Stimulated activated naive CD8-positive, alpha-beta T cell treated with anti-CD3 and anti-CD28 coated beads, Interleukin-15, Interleukin-2, amounts not matched to agents 100 ng/mL and 50 ng/mL, for 24 hours (primary cell): Measurements from ENCODE around the gene TMEM186.
"Not testable (repeated sequence)": the region's sequence is repeated elsewhere in the genome, so short reads cannot be mapped to it uniquely, and the experiment has no call there.

Experiments
- H3K27ac Mint-ChIP-seq: one replicate; pipeline ENCODE4 v1.8.0; 2021; ENCODE audit warnings: mild to moderate bottlenecking, mixed read lengths
- H3K27me3 Mint-ChIP-seq: one replicate; pipeline ENCODE4 v1.8.0; 2021; ENCODE audit warnings: mixed read lengths
- H3K36me3 Mint-ChIP-seq: one replicate; pipeline ENCODE4 v1.8.0; 2021; ENCODE audit warnings: low read depth, mixed read lengths
- H3K4me1 Mint-ChIP-seq: one replicate; pipeline ENCODE4 v1.8.0; 2021; ENCODE audit warnings: low read depth, mixed read lengths
- H3K4me3 Mint-ChIP-seq: one replicate; pipeline ENCODE4 v1.8.0; 2021; ENCODE audit warnings: mild to moderate bottlenecking, mixed read lengths
- H3K9me3 Mint-ChIP-seq: one replicate; pipeline ENCODE4 v1.8.0; 2021; ENCODE audit warnings: mixed read lengths

TMEM186 gene, protein sequence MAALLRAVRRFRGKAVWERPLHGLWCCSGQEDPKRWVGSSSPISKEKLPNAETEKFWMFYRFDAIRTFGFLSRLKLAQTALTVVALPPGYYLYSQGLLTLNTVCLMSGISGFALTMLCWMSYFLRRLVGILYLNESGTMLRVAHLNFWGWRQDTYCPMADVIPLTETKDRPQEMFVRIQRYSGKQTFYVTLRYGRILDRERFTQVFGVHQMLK

DNA sequence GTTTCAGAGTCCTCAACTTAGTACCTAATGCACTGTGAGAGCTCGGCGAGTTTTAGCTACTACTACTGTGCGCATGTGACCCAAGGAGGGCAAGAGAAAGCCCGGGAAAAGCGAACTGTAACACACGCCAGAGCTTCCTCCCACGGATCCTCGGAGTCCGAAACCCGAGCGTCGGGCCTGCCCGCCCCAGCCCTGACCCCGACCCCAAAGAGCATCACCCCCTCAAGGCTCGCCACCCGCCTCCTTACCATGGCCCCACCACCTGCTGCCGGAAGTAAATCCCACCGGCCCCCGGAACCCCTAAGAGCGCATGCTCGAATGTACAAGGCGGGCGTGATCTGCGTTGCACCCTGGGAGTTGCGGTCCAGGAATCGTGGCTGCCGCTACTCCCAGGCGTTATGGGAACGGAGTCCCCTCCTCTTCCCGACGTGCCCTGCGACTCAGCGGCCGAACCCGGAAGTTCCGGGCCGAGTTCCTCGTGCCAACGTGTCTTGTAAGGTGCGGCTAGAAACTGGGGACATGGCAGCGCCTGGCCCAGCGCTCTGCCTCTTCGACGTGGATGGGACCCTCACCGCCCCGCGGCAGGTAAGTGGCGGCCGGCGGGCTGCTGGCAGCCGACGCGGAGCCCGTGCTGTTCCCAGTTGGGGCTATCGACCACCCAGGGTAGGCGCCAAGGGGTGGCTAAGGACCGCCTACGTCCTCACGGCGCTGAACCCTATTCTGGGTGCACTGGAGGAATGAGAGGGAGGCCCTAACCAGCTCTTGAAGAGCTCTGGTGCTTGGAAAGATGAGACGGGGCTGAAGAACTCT, at the start of gene TMEM186, which contains the start of gene PMM2:
TSS of gene TMEM186 (minus strand) at position 276 of the 810 bp plus-strand sequence. CDS start at position 251, 25 bp downstream.
TSS of gene PMM2 (plus strand) at position 476 of the 810 bp plus-strand sequence. CDS start at position 520, 44 bp downstream.
- no peaks in the 10 kb centered on the region for H3K9me3 Mint-ChIP-seq
- no peaks in the 10 kb centered on the region for H3K27me3 Mint-ChIP-seq
- H3K4me1 Mint-ChIP-seq = peaks cover 57% of the 10 kb centered on the region
- H3K36me3 Mint-ChIP-seq = peaks cover 49% of the 10 kb centered on the region
- peak within 1 kb of the TSS; percentile 95 for H3K4me3 Mint-ChIP-seq
- H3K27ac Mint-ChIP-seq = peak within 1 kb of the TSS; percentile 91

DNA sequence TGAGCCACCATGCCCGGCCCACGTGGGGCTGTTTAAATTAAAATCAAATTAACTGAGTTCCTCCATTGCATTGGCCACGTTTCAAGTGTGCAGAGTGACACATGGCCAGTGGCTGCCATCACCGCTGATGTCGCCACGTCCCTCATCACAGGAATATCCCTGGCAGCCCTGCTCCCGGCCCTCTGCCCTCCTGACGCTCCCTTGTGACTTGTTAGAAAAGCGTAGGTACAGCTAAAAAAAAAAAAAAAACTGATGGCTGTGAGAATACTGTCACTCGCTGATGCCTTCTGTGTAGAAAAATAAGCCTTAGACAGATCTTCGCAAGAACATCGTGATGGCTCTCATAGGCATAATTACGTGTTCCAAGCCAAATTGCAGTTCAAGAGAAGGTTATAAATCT, 49.7 kb upstream of the TMEM186 start:
- no peak overlapping the region for H3K4me3 Mint-ChIP-seq
- H3K27me3 Mint-ChIP-seq = no peaks in the 10 kb centered on the region
- peaks cover 18% of the 10 kb centered on the region for H3K4me1 Mint-ChIP-seq
- H3K36me3 Mint-ChIP-seq = peaks cover 50% of the 10 kb centered on the region
- no peak overlapping the region for H3K27ac Mint-ChIP-seq
- no peaks in the 10 kb centered on the region for H3K9me3 Mint-ChIP-seq

DNA sequence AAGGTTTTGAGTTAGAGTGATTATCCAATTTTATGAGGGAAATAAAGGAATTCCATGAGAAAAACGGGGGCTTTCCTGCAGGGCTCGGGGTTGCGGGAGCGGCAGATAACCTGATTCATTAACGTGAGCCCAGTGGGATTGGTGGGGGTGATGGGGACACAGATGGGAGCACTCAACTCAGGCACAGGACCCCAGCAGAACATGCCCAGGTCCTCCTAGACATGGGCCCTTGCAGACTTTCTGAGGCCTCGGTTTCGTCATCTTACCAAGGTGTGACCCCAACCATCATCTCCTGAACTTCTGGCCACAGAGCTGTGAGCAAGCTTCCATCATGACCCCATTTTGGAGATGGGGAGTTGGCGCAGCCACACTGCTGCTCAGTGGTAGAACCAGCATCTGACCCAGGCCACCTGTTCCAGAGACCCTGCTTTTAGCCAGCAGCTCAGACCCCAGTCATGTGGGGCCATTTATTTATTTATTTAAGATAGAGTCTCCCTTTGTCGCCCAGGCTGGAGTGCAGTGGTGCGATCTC, 49.0 kb upstream of the TMEM186 start:
- Mint-ChIP-seq H3K36me3 (peaks cover 47% of the 10 kb centered on the region), H3K4me3 (no peak overlapping the region), H3K4me1 (peaks cover 18% of the 10 kb centered on the region), H3K27me3 (no peaks in the 10 kb centered on the region), H3K9me3 (no peaks in the 10 kb centered on the region), H3K27ac (no peak overlapping the region)

DNA sequence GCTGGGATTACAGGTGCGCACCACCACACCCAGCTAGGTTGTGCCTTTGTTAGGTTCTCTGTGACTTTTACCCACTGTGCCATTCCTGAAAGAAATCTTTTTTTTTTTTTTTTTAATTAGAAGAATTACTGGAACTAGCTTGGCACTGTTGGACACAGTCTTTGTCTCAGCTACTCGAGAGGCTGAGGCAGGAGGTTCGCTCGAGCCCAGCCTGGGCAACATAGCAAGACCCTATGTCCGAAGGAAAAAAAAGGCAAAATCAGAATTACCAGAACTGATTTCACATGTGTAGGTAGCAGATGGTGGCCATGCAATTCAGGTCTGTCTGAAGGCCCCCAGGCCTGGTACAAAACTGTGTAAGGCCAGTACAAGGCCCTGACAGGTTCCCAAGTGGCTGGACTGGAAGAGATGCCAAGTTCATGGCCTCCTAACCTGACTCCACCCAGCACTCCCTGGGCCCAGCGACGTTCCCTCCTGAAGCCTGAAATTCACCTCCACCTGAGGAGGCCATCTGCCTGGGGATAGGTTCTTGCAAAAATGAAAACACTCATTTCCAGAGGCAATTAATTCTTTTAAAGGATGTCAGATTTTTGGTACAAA, 48.4 kb upstream of the TMEM186 start:
- H3K4me3 Mint-ChIP-seq = no peak overlapping the region
- no peak overlapping the region for H3K27ac Mint-ChIP-seq
- H3K27me3 Mint-ChIP-seq = no peaks in the 10 kb centered on the region
- H3K9me3 Mint-ChIP-seq = no peaks in the 10 kb centered on the region
- H3K36me3 Mint-ChIP-seq = peaks cover 43% of the 10 kb centered on the region
- peaks cover 17% of the 10 kb centered on the region for H3K4me1 Mint-ChIP-seq

DNA sequence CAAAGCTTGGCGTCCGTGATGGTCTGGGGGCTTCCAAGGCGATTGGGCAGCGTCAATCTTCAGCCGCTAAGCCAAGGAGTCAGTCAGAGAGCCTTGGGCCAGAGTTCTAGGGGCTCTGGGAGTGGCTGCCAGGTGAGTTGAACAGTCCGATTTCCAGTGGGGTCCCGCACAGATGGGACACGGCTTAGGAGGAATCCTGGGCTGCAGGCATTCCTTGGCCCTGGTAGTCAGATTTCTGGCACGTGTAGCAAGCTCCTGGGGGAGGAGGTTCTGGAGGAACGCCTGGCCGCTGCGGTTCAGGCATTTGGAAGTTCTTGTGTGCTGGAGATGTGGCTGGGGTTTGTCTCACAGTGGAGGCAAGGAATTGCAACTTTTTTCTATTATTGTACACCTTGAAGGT, 45.9 kb upstream of the TMEM186 start:
- H3K27me3 Mint-ChIP-seq, H3K9me3 Mint-ChIP-seq, H3K4me3 Mint-ChIP-seq, H3K4me1 Mint-ChIP-seq, H3K27ac Mint-ChIP-seq: not testable (repeated sequence)
- H3K36me3 Mint-ChIP-seq = peaks cover 22% of the 10 kb centered on the region

DNA sequence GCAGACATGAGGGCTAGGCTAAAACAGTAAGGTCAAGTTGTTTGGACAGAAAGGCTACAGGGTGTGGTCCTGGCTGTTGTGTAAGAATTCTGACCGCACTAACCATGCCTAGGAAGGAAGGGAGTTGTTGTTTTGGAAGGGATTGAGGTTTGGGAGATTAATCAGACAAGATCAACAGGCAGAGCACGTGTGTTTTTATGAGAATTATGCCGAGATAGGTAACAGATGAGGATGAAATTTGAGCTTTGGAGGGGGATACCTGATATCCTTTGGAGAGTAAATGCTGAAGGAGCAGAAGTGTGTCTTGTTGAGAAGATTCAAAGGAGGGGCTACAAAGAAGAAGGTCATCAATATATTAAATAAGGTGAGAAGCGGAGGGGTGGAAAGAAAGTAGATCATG, 44.6 kb upstream of the TMEM186 start:
- not testable (repeated sequence) for H3K9me3 Mint-ChIP-seq, H3K4me1 Mint-ChIP-seq, H3K4me3 Mint-ChIP-seq, H3K27me3 Mint-ChIP-seq
- Mint-ChIP-seq H3K27ac (peak overlapping the region; percentile 4), H3K36me3 (peaks cover 22% of the 10 kb centered on the region)

DNA sequence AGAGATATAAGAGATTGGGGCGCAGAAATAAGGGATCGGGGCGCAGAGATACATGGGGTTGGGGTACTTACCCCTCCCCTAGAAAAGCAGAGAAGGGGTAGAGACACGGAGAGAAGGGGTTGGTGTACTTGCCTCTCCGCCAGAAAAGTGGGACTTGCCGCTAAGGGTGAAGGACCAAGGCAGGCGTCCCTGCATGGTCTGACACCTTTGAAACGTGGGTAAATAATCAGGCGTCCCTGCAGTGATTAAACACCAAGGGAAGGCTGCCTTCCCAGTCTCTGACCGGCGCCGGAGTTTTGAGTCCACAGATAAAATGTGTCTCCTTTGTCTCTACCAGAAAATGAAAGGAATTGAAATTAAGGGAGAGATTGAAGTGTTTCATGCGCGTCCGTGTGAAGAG, 40.2 kb upstream of the TMEM186 start:
- H3K4me1 Mint-ChIP-seq, H3K9me3 Mint-ChIP-seq, H3K4me3 Mint-ChIP-seq, H3K27ac Mint-ChIP-seq, H3K27me3 Mint-ChIP-seq: not testable (repeated sequence)
- H3K36me3 Mint-ChIP-seq = peaks cover 11% of the 10 kb centered on the region

DNA sequence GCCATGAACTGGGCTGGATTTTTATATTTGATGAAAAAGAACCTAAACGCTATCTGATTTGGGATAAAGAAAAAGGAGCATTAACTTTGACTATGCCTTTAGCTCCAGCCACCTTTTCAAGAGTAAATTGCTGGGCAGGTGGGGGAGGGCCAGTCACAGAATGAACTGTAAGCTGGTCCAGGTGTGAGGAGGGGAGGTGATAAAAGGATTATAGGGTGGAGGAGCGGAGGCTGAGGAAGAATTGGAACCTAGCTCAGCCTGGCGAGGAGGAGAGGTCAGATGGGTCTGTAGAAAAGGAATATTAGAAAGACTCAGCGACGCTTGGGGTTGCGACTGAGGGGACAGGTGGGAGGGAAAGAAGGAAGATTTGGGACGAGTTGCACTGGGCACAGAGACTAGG, 39.4 kb upstream of the TMEM186 start:
- peaks cover 10% of the 10 kb centered on the region for H3K4me1 Mint-ChIP-seq
- not testable (repeated sequence) for H3K4me3 Mint-ChIP-seq, H3K27me3 Mint-ChIP-seq, H3K27ac Mint-ChIP-seq, H3K9me3 Mint-ChIP-seq
- H3K36me3 Mint-ChIP-seq = peaks cover 14% of the 10 kb centered on the region

DNA sequence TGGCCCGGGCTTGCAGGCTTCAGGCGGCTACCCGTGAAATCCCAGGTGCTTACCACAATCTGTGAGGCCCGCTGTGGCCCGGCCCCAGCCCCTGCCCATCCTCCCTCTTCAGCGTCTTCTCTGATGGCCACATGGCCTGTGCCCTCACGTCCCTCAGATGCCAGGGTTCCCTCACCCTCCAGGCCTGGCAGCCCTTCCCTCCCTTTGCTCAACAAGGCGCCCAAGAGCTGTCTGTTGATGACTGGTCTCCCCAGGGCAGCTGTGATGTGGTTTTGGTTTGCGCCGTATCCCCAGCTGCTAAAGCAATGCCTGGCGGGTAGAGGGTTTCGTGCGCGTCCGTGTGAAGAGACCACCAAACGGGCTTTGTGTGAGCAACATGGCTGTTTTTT, 35.3 kb upstream of the TMEM186 start:
- H3K27ac Mint-ChIP-seq = peak overlapping the region; percentile 11
- H3K27me3 Mint-ChIP-seq = no peaks in the 10 kb centered on the region
- H3K36me3 Mint-ChIP-seq = peaks cover 54% of the 10 kb centered on the region
- peaks cover 10% of the 10 kb centered on the region for H3K4me1 Mint-ChIP-seq
- no peaks in the 10 kb centered on the region for H3K9me3 Mint-ChIP-seq
- no peak overlapping the region for H3K4me3 Mint-ChIP-seq

DNA sequence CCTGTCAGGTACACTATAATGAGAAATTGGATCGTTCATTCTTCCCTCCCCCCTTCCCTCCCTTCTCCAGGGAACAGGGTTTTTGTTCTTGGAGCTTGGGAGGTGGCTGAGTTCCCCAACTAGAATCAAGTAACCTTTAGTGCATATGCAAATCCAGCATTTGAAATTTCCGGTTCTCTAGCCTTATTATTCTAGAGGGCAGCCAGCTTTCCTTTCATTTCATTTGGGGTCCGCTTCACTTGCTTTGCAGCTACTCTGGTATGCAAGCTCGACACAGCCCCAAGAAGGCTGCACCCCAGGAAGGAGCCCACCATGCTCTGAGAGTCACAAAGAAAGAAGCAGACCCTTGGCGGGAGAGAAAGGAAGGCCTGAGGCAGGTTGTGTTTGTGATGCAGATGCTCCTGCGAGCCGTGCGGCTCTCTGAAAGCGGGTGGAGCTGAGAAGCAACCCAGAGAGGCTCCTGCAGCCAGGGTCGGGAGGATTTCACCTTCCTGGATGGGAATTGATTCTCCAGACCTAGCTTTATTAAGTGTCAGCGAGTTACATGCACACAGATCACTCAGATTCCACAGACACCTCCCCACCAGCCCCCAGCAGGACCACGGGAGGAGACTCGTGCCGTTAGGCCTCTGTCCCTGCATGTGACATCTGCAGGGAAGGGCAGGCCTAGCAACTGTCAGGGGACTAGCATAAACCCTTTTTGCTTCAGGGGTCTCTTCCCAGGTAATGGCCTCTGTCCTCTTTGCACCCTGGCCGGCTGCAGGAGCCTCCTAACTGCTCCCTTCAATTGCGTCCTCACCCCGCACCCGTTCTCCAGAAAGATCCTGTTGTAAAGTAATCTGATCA, 34.7 kb upstream of the TMEM186 start:
- H3K27ac Mint-ChIP-seq = peak overlapping the region; percentile 26
- H3K4me1 Mint-ChIP-seq = peaks cover 10% of the 10 kb centered on the region
- H3K4me3 Mint-ChIP-seq = no peak overlapping the region
- no peaks in the 10 kb centered on the region for H3K27me3 Mint-ChIP-seq
- H3K9me3 Mint-ChIP-seq = no peaks in the 10 kb centered on the region
- H3K36me3 Mint-ChIP-seq = peaks cover 54% of the 10 kb centered on the region

DNA sequence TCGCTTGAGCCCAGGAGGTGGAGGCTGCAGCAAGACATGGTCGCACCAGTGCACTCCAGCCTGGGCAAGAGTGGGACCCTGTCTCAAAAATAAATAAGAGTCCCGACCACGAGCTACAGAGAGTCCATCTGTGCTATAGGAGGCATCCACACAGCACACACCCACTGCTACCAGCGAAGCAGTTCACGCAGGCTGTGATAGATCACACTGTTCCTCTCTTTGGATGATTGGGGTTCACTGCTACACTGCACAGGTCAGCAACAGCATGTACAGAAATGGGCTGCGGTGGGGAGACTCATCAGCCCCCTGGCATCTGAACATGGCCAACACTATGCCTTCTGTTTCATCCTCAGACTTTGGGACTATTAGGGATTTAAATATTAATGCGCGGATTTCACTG, 34.0 kb upstream of the TMEM186 start:
- Mint-ChIP-seq H3K36me3 (peaks cover 61% of the 10 kb centered on the region), H3K4me1 (peaks cover 10% of the 10 kb centered on the region), H3K9me3 (no peaks in the 10 kb centered on the region), H3K27me3 (no peaks in the 10 kb centered on the region), H3K27ac (no peak overlapping the region), H3K4me3 (no peak overlapping the region)

DNA sequence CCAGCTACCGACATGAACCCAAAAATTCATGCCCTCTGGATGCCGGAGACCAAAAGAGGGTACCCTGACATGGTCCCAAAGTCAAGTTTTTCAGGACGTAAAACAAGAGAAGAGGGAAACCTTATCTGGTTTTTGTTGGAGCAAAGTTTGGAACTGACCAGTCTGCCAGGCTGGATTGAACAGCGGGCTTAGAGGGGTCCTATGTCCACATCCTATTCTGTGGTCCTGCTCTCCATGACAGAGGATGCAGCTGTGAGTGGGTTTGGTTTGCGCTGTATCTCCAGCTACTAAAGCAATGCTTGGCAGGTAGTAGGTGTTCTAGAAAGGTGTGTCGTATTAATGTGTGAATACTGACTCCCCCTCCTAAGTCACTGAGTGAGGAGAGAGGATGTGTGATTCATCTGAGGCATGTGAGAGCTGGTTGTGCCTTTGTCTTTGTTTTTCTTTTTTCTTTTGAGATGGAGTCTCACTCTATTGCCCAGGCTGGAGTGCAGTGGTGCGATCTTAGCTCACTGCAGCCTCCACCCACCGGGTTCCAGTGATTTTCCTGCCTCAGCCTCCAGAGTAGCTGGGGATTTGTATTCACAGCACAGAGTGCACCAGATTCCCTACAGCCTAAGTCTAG, 31.2 kb upstream of the TMEM186 start:
- H3K36me3 Mint-ChIP-seq = peaks cover 73% of the 10 kb centered on the region
- H3K27me3 Mint-ChIP-seq = no peaks in the 10 kb centered on the region
- H3K4me3 Mint-ChIP-seq = no peak overlapping the region
- peaks cover 8% of the 10 kb centered on the region for H3K4me1 Mint-ChIP-seq
- no peak overlapping the region for H3K27ac Mint-ChIP-seq
- no peaks in the 10 kb centered on the region for H3K9me3 Mint-ChIP-seq

DNA sequence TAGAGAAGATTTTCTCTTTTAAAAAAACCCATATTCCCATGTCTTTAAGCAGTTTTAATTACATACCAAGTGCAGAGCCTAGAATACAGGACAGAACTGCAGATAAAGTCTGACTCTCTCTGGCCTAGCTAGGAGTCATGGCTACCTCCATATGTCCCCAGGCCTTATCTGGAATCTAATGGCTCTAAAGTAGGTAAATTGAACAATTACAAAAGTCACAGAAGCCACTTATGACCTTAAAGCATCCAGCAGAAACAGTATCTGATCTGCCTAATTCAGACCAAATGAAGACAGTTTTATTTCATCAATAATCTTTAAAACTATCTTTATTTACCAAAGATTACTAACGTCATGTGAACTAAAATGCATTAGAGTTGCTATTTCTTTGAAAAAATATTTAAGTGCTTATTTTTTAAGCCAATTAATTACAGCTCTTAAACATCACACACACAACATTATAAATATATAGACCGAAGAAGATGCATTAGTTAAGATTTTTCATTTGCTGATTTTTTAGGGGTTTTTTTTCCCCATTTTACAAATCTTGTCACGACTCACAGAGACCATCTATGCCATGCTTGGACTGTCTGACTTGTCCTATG, 28.9 kb upstream of the TMEM186 start:
- Mint-ChIP-seq H3K36me3 (peaks cover 73% of the 10 kb centered on the region), H3K27ac (no peak overlapping the region), H3K4me3 (no peak overlapping the region), H3K4me1 (no peaks in the 10 kb centered on the region), H3K9me3 (no peaks in the 10 kb centered on the region), H3K27me3 (no peaks in the 10 kb centered on the region)

DNA sequence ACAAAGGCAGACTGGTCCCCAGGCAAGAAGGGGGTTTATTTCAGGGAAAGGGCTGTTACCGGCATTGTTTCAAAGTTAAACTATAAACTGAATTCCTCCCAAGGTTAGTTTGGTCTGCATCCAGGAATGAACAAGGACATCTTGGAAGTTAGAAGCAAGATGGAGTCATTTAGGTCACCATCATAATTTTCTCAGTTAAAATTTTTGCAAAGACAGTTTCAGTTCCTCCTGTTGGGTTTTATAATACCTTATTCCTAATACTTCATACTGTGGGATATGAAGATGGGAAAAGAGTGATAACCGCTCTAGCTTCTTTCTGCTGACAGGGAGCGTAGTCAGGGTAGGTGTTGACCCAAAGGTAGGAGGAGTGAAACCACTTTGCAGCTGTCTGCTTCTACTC, 25.0 kb upstream of the TMEM186 start:
- Mint-ChIP-seq H3K27ac (no peak overlapping the region), H3K4me1 (no peaks in the 10 kb centered on the region)

More for the DNA sequence above, 25.0 kb upstream of the TMEM186 start:
- Mint-ChIP-seq H3K4me3 (no peak overlapping the region), H3K9me3 (no peaks in the 10 kb centered on the region), H3K27me3 (no peaks in the 10 kb centered on the region), H3K36me3 (peaks cover 70% of the 10 kb centered on the region)
